D721Med (cell line): ENCODE results near the gene BTAF1.

Source experiments
- DNase-seq: peaks from one replicate; pipeline ENCODE4 v3.0.0; 2011; ENCODE audit warnings: low spot score; ENCODE audit not compliant: insufficient read length
- FAIRE-seq: peaks from 2 replicates; lab custom pipeline; 2011; peaks lifted over from hg19 to GRCh38; lab: Jason Lieb, UNC
- TF ChIP-seq, protein P1 (sequence below): IDR thresholded peaks from 2 replicates; pipeline ENCODE4 v1.5.1; 2012; ENCODE audit warnings: mild to moderate bottlenecking, control low read depth; ENCODE audit not compliant: insufficient read depth; ENCODE audit errors: missing control alignments

Gene BTAF1

DNA sequence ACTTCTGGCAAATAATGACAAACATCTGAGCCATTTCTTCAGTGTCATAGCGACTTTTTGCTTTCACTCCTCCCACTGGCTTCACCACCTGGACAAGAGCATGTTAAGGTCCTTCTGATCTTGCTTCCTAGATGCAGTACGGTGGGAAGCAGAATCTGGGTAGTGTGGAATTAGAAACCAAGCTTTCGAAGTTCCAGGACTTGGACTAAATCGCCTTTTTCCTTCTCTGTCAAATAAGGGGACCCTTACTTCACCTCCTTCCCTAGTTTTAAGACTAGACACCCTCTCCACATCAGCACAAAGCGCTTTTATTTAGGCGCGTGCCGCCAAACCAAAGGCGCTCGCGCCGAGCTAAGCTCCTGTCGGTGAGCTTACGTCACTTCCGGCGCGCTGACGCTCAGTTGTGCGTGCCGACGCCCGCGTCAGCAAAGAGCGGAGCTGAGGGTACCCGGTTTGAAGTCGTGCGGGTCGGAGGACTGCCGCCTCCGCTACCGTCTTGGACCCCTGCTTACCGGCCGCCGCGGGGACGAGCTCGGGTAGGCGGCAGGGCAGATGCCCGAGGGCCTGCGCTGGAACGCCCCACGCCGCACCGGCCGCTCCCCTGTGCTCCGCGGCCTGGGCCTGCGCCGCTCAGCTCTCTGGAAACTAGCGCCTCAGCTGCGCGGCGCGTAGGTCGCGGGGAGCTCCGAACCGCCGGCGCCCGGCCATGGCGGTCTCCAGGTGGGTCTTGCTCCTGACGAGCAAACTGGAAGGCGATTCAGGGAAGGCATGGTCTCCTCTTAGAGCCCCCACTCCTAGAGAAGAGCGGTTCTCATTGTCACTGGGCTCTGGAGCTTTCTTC is at the start of gene BTAF1:
BTAF1 (plus strand) TSS at position 400 of the 841 bp plus-strand sequence; CDS start at position 707, 307 bp downstream.
- peak; percentile 70 for FAIRE-seq
- peak; percentile 47 for DNase-seq
- TF ChIP-seq, protein P1, sequence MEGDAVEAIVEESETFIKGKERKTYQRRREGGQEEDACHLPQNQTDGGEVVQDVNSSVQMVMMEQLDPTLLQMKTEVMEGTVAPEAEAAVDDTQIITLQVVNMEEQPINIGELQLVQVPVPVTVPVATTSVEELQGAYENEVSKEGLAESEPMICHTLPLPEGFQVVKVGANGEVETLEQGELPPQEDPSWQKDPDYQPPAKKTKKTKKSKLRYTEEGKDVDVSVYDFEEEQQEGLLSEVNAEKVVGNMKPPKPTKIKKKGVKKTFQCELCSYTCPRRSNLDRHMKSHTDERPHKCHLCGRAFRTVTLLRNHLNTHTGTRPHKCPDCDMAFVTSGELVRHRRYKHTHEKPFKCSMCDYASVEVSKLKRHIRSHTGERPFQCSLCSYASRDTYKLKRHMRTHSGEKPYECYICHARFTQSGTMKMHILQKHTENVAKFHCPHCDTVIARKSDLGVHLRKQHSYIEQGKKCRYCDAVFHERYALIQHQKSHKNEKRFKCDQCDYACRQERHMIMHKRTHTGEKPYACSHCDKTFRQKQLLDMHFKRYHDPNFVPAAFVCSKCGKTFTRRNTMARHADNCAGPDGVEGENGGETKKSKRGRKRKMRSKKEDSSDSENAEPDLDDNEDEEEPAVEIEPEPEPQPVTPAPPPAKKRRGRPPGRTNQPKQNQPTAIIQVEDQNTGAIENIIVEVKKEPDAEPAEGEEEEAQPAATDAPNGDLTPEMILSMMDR, result no peak

- no peak for FAIRE-seq
- TF ChIP-seq, protein P1, result no peak
- DNase-seq, result no peak
These were observed 48.4 kb upstream of the BTAF1 start for GRCh38 chr10:91875156-91875555.

DNA sequence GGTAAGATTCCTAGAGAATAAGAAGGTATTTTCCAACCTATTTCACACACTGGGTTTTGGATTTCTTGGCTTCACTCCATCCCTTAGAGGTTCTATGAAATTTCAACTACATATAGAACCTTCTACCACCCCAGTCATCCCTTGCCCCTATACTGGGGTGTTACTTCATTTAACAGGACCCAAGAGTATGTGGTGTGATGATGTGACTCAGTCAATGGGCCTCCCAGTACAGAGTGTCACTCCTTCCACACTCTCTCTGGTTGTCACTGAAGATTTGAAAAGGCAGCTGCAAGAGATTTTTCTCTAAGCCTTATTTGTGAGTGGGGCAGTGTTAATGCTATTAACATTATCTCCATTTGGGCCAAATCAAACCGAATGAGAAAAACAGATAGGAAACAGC is 47.8 kb upstream of the BTAF1 start:
- FAIRE-seq, result no peak
- TF ChIP-seq, protein P1, result no peak
- peak; percentile 36 for DNase-seq

- FAIRE-seq (peak; percentile 95), DNase-seq (peak; percentile 56)
- TF ChIP-seq, protein P1, result no peak
These were observed 43.9 kb upstream of the BTAF1 start for GRCh38 chr10:91879515-91880170.

GRCh38 chr10:91880310-91880709 is 43.3 kb upstream of the BTAF1 start:
- no peak for FAIRE-seq
- TF ChIP-seq, protein P1, result no peak
- DNase-seq, result no peak

GRCh38 chr10:91883549-91884444 is 39.8 kb upstream of the BTAF1 start:
- FAIRE-seq (no peak), DNase-seq (no peak)
- TF ChIP-seq, protein P1, result no peak
